ENCODE measurements around the gene HTN3.

GRCh38 chr4:70002507-70002906 lies 25.8 kb upstream of the HTN3 start:
- TF ChIP-seq CTCF (conservative IDR thresholded peaks at IDR 0.05; ENCODE audit: low read depth, low read length) (no peak), EZH2phosphoT487 (IDR thresholded peaks at IDR 0.05; ENCODE audit: borderline replicate concordance, low read length) (no peak)
